ENCODE results near the gene PRKAA1. TPM values are rescaled to one million over a fixed set of nuclear protein-coding genes. Genes with fewer than 3 reads are reported as not detected.
"Not testable (repeated sequence)": the region's sequence is repeated elsewhere in the genome, so short reads cannot be mapped to it uniquely, and the experiment has no call there.

The PRKAA1 gene
- polyA plus RNA-seq, 2 of the 4 experiments (the other 2 are of a cell fraction), result 51.5 to 107 TPM

DNA sequence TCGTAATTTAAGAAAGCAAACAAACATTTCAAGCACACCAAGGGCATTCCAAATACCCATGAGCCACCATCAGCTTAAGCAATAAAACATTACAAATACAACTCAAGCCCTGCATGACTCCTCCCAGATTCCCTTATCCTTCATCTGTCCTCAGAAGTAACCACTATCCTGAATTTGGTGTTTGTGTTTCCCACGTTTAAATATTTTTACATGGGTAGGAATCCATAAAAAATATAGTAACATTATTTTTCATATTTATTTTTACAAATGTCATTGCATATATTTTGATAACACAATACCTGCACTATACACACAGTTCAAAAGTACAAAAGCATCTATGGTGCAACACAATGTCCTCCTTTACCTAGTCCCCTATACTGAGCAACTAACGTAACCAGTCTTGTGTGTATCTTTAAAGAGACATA, 6.4 kb downstream of the PRKAA1 start:
- Histone ChIP-seq H3K27ac (peak overlapping the region in 1 of 2 experiments; percentile 6; a peak in 2 of 6 replicates), H3K4me3 (0 out of 3 replicates have a peak overlapping the region, but pooled peaks have one; percentile 3), H3K9me3 (peaks cover 14% of the 10 kb centered on the region), H3K4me2 (peak overlapping the region; percentile 59), H3K4me1 (peaks cover 48% of the 10 kb centered on the region)
- TF ChIP-seq RFX5 (IDR thresholded peaks at IDR 0.05) (no peak), PBX3 (IDR thresholded peaks at IDR 0.05) (no peak), HMGXB4 (CRISPR knock-in tag; IDR thresholded peaks at IDR 0.05; ENCODE audit: borderline replicate concordance) (no peak), HOXA7 (CRISPR knock-in tag; IDR thresholded peaks at IDR 0.05) (no peak), NPAS2 (CRISPR knock-in tag; IDR thresholded peaks at IDR 0.05; ENCODE audit: borderline replicate concordance) (no peak), HEYL (CRISPR knock-in tag; IDR thresholded peaks at IDR 0.05) (no peak)
- 12% methylated on average over 3 of the region's 3 CpGs for WGBS (ENCODE audit: missing lambda C conversion rate)
- ATAC-seq (peak; percentile 82 to 83; a peak in 4 of 6 replicates), DNase-seq (ENCODE audit: low read depth in 1 of 2, low spot score in 1 of 2) (peak in 1 of 2 experiments; percentile 27), FAIRE-seq (no peak)
- ChIA-PET POLR2A (no interaction called here), CTCF (interaction anchor here (1.1 kb wide), 1 partner anchor 16 kb away, joined by 3 read pairs; no protein-coding TSS in a partner anchor)

GRCh38 chr5:40790947-40791593, 7.1 kb downstream of the PRKAA1 start:
- CTCF ChIA-PET, result interaction anchor here (0.8 to 1.1 kb wide), 2 partner anchors 15 to 36 kb away, joined by 3 read pairs; no protein-coding TSS in a partner anchor
- TF ChIP-seq ZFP36 (IDR thresholded peaks at IDR 0.05; ENCODE audit: borderline replicate concordance, partially characterized antibody) (no peak), ZNF302 (CRISPR knock-in tag; IDR thresholded peaks at IDR 0.05) (no peak), RCOR1 (IDR thresholded peaks at IDR 0.05; ENCODE audit: low read depth, low read length) (no peak), POLR2AphosphoS2 (conservative IDR thresholded peaks at IDR 0.05; ENCODE audit: low read length) (no peak), JUNB (IDR thresholded peaks at IDR 0.05) (no peak), MAX (IDR thresholded peaks at IDR 0.05) (no peak), HOXB13 (CRISPR knock-in tag; IDR thresholded peaks at IDR 0.05; ENCODE audit: low read depth) (no peak), REST (IDR thresholded peaks at IDR 0.05) (no peak), BHLHE40 (IDR thresholded peaks at IDR 0.05; ENCODE audit: low read depth, low read length) (no peak), CHD4 (IDR thresholded peaks at IDR 0.05; ENCODE audit: borderline replicate concordance) (no peak), RNF2 (IDR thresholded peaks at IDR 0.05; ENCODE audit: borderline replicate concordance, low read depth) (no peak), TP53 (CRISPR knock-in tag; IDR thresholded peaks at IDR 0.05) (no peak)
- TF ChIP-seq, protein P1, sequence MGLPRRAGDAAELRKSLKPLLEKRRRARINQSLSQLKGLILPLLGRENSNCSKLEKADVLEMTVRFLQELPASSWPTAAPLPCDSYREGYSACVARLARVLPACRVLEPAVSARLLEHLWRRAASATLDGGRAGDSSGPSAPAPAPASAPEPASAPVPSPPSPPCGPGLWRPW (IDR thresholded peaks at IDR 0.05), result no peak
- H3K27ac ChIP-seq, result peak overlapping the region in 1 of 2 experiments; percentile 3; a peak in 2 of 6 replicates
- peak overlapping the region; percentile 59 for H3K4me2 ChIP-seq
- FAIRE-seq, result peak; percentile 7
- 30% methylated on average over 3 of the region's 3 CpGs for WGBS (ENCODE audit: missing lambda C conversion rate)
- peak; percentile 63 to 64; a peak in 4 of 6 replicates for ATAC-seq
- no peak for DNase-seq (ENCODE audit: low read depth in 1 of 2, low spot score in 1 of 2)
- POLR2A ChIA-PET, result no interaction called here
- no peak overlapping the region for H3K4me3 ChIP-seq
- H3K4me1 ChIP-seq, result peaks cover 42% of the 10 kb centered on the region
- peaks cover 14% of the 10 kb centered on the region for H3K9me3 ChIP-seq

DNA sequence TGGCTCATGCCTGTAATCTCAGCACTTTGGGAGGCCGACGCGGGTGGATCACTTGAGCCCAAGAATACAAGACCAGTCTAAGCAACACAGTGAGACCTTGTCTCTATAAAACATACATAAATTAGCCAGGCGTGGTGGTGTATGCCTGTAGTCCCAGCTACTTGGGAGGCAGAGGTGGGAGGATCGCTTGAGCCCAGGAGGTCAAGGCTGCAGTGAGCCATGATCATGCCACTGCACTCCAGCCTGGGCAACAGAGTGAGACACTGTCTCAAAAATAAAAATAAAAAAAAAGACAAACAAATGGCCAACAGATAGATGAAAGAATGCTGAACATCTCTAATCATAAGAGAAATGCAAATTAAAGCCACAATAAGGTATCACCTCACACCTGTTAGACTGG, 9.2 kb downstream of the PRKAA1 start:
- Histone ChIP-seq H3K4me1 (peaks cover 54% of the 10 kb centered on the region), H3K9me3 (peaks cover 14% of the 10 kb centered on the region)
- ATAC-seq; FAIRE-seq; H3K4me3 ChIP-seq; POLR2A ChIA-PET; H3K27ac ChIP-seq; H3K4me2 ChIP-seq; DNase-seq (ENCODE audit: low read depth in 1 of 2, low spot score in 1 of 2): not testable (repeated sequence)
- 93% methylated on average over 5 of the region's 5 CpGs for WGBS (ENCODE audit: missing lambda C conversion rate)
- CTCF ChIA-PET, result interaction anchor here (1.4 kb wide), 2 partner anchors 9 to 17 kb away, joined by 3 to 4 read pairs; no protein-coding TSS in a partner anchor

Measured in A549 (cell line).